ENCODE measurements around the gene KIAA0586.

The KIAA0586 gene

GRCh38 chr14:58598028-58598803 lies 170.7 kb downstream of the KIAA0586 start:
- no peak for DNase-seq (ENCODE audit: low read depth)

DNA sequence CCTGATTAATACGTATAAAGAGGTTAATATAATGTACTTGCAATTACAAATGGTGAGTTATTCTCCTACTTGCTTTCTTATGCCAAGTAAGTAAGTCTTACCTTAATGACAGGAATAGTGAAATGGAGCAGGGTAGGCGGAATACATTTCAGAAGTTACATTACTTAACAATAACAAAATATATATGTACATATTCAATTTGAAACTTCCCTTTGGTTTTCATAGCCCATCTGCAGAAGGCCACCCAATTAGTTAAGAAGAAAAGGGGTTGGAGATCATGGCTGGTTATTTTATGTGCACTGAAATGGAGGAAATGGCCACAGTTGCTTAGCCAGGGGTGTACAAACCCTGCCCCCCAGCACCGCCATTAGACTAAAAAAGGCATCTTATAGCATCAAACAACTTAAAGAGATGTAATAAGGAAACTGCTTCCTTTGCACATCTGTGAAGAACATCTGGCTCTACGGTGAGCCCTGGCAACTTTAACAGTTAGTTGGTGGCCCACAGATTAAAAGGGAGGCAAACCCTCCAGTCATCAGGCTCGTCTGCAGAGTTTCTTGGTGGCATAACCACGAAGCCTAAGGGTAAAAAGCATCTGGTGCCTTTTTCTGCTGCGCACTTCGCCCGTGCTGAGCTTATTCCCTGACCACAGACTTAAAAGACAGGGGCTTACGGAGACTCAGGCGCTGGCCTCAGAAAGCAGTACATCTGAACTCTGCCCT lies 171.4 kb downstream of the KIAA0586 start:
- no peak for DNase-seq (ENCODE audit: low read depth)

DNA sequence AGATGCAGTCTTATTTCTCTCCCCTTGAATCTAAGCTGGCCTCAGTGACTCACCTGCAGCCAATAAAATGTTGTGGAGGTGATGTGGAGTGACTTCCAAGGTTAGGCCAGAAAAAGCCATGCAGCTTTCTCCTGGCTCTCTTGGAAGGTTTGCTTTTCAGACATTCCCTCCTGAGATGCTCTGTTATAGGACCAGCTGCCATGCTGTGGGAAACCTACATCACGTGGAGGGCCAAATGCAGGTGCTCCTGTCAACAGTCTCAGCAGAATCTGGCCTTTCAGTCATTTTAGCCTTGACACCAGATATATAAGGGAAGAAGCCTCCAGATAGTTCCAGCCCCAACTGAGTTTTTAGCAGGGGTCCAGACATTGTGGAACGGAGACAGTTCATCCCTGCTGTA lies 172.2 kb downstream of the KIAA0586 start:
- no peak for DNase-seq (ENCODE audit: low read depth)
